ENCODE data around the gene MBD1.
"Not testable (repeated sequence)": the region's sequence is repeated elsewhere in the genome, so short reads cannot be mapped to it uniquely, and the experiment has no call there.

The MBD1 gene

DNA sequence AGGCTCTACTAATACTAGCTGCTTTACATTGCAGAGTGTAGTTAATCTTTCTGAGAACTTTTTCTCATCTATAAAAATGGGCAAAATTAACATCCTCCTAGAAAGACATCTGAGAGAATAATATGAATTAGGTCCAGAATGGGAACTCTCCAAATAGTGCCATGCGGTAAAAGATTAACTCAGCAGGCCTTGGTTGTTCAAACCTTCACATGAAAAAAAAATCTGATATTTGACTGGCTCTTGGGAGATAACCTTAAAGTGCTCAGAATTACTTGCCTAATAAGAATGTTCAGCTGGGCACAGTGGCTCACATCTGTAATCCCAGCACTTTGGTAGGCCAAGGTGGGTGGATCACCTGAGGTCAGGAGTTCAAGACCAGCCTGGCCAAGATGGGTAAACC is 11.7 kb upstream of the MBD1 start:
- no peak for DNase-seq

DNA sequence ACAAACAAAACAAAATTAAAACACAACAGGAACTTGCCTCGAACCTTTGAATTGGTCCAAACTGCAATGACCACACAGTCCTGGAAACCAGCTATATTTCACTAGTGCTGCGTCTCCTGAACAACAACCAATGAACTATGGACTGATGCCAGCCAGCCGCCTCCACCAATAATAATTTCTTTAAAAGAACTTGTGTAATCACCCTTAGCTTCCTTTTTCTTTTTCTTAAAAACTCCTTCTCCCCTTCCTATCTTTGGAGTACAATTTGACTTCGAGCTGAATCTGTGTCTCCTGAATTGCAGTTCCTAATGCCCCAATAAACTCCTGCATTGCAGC is 7.8 kb upstream of the MBD1 start:
- no peak for DNase-seq

DNA sequence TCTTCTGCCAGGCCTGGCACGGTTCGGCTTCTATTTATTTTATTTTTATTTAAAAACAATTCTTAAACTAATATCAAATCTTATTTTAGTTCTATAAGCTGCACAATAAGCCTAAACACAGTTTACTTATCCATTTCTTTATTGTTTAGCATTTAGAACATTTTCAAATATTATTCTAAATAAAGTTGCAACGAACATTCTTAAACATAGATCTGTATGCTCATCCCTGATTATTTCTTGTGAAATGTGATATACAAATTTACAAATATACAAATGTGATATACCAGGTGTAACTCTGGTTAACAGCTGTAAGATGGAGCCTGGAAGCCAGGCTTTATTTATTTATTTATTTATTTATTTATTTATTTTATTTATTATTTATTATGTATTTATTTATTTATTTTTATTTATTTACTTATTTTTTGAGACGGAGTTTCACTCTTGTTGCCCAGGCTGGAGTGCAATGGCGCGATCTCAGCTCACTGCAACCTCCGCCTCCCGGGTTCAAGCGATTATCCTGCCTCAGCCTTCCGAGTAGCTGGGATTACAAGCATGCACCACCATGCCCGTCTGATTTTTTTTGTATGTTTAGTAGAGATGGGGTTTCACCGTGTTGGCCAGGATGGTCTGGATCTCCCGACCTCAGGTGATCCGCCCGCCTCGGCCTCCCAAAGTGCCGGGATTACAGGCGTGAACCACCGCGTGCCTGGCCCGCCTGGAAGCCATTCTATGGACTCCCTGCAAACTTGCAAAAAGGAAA is 7.2 kb upstream of the MBD1 start:
- not testable (repeated sequence) for DNase-seq

DNA sequence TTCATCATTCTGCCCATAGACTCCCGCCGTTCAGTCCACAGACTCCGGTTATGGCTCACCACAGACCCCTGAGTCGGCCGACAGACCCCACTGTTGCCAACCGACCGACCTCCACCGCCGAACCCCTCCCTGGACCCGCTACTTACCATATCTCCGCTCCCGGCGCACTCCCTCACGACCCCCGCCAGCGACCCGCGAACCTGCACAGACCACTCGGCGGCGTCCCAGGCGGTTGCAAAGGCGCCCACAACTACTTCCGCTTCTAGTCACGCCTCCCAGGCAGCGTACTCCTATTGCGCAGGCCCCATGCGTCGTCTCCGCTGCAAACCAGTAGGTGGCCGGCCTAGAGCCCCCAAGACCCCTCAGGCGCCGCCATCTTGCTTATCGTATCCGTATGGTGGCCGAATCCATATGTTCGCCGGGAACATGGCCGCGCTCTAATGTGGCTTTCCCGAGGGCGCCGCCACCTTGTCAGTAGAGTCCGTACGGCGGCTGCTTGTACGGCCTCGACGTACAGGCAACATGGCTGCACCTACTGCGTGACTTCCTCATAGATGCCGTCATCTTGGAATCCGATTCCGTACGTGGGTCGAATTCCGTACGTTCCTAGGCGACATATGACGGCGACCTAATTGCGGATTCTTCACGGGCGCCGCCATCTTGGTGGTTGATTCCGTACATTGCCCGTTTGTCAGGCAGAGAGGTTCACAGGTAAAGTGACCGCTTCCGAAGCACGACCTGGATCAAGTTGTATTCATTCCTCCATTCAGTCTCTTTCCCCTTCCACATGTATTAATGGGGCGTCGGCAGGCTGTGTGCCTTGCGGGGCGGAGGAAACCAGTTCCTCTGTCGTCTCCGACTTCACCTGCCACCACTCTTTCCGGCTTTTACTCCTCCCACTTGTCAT is 6.4 kb upstream of the MBD1 start, which contains the start of gene CXXC1:
Gene CXXC1, minus strand, starts transcription at position 252 of the 907 bp plus-strand sequence. Its CDS starts 103 bp downstream, at position 149.
- peak; percentile 98 for DNase-seq

DNA sequence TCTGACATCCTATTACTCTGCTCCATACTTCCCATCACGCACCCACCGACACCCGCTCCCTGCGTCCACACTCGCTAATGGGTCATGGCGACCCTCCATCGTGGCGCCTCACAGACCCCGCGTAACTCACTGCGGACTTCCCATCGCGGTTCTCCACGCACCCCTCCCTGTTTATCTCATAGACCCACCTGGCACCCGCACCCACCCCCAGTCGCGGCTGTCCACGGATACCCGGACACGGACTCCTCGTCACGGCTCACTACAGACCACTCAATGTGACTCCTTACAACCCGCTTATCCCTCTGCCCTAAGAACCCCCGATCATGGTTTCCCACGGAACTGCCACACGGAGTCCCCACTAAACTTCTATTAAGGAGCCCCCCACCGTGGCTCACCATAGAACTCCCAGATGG is 5.7 kb upstream of the MBD1 start:
- DNase-seq, result no peak

DNA sequence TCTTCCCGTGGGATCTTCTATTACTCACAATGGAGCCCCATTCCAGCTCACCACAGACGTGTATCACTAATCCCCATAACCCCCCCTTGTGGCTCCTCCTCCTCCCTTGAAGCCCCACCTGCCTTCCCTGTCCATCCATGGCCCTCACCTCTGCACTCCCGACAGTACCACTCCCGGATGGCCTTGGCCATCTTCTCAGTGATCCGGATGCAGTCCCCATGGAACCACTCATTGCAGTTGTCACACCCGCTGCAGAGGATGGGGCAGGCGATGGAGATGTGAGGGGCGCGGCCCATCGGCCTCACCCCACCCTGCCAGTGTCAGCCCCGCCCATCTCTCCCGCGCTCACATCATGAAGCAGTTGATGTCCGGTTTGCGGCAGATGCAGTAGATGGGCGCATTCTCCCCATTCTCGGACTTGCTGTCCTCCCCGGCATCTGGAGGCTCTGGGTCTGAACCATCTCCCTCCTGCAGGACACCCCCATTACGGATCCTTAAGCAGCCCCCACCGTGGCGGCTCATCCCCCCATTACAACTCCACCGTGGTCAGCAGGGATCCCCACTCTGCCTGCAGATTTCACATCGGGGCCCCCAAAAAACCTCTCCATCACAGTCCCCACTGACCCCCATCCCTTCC is 5.2 kb upstream of the MBD1 start:
- DNase-seq, result peak; percentile 39

DNA sequence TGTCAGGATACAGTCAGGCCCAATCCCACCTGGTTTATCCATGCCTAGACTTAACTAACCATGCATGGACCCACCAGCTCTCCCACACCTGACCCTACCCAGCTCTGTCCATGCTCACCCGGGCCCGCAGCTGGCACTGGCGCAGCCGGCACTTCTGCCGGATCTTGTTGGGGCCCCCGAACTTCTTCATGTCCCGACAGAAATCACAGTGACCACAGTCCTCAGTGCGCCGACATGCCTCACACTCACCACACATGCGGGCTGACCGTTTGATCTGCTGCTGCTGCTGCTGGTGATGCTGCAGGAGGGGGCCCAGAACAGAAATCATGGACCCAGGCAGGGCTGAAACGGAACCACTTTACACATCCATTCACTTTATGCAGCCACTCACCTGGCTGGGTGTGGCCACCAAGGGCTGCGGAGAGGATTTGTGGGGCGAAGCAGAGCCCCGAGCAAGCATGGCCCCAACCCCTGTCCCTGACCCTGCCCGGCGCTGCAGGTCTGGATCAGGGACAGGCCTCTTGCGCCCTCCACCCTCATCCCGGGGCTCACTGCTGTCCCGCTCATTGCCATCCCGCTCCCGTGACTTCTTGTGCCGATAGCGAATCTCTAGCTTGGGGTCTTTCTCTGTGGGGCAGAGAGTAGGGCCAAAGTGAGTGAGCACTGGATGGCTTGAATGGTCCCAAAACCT is 4.5 kb upstream of the MBD1 start:
- no peak for DNase-seq

DNA sequence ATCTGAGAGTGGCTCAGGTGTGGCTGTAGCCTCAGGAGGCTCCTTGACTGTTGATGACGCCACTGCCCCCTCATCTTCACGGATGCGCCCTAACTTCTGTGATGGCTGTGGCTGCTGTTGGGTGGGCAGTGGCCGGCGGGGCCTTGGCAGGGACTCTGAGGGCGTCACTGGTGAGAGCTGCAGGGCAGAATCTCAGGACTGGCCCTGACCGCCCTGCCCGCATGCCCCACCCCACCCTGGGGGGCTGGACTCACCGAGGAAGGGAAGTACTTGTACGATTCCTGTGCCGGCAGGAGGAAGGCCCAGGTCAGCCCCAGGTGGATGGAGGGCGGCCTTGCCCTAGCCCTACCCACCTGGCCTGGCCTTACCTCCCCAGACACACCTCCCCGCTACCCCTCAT is 3.7 kb upstream of the MBD1 start:
- no peak for DNase-seq

DNA sequence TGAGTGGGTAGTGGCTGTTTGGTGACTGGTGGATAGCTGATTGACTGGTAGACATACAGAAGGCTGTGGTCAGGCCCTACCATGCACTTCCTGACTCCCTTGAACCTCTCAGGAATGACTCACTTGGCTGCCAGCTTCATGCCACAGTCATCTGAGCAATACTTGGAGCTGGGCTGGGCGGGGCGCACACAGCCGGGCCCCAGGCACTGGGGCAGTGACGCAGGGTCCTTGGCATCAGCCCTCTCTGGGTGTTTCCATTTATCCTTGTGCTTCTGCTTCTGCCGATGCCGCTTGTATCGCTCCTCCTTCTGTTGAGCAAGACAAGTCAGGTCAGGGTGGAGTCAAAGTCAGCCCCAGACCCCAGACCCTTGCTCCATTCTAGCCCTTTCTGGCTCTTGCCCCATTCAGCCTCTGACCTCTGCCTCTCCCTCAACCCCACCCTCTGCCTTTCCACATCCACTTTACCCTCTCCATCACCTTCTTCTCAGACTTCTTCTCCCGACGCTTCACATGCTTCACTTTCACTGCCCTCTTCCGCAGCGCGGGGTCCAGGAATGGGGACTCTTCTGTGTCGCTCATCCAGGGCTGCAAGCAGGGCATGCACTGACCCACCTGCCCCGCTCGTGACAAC is 3.0 kb upstream of the MBD1 start:
- DNase-seq, result no peak

DNA sequence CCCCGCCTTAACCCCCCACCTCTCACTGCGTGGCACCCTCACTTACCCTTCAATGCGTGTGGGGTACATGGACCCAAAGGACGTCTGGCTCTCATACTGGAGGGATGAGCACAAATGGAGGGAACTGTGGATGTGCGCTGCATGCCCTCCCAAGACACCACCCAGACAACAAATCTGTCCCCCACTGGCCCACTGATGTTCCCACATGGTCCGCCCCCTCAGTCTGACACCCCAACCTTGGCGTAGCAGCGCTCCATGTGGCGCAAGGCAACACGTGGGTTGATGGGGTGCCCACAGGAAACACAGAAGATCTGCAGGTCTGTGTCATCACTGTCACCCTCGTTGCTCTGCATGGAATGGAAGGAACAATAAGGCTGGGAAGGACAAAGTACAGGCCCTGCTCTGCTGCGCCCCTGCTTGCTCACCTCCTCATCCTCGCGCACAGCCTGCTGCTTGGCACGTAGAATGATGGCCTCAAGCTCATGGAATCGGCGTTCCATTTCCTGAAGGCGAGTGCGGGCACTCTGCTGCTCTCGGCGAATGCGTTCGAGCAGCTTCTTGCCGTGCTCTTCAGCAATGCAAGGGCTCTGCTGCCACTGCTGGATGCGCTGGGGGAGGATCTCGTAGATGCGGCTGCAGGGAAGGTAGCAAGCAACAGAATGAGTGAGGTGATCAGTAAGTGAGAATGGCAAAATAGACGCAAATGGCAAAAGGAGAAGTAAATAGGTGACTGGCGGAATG is 2.3 kb upstream of the MBD1 start:
- DNase-seq, result no peak

DNA sequence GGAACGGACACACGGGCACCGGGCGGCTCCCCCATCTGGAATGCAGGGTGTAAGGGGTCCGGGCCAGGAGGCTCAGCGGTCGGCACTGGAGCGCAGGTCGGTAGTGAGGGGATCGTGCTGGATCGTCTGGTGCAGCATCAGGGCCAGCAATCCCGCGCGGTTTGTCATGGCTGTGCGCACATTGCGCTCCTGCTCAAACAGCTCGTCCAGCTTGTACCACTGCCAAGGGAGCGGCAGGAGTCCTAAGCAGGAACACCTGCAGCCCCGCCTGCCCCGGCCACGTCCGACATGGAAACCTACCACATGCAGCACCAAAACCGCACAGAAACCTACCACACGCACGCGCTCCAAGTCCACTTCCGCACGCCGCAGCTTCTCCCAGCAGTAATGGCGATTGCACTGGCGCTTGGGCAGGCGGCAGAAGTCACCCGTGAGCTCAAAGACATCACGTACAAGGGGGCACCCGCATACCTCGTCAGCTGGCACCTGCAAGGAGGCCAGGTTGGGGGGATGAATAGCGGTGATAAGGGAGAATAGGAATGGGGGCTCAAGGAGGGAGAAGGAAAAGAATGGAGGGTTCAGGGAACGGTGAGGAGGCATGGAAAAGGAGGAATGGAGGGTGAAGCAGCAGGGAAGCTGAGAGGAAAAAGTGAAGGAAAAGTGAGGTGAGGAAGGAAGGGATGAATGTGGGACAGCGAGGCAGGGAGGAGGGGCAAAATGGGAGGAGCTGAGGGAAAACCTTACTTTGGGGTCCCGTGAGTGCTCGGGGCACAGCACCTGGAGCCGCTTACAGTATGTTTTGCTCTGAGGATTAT is 1.4 kb upstream of the MBD1 start:
- DNase-seq, result no peak

DNA sequence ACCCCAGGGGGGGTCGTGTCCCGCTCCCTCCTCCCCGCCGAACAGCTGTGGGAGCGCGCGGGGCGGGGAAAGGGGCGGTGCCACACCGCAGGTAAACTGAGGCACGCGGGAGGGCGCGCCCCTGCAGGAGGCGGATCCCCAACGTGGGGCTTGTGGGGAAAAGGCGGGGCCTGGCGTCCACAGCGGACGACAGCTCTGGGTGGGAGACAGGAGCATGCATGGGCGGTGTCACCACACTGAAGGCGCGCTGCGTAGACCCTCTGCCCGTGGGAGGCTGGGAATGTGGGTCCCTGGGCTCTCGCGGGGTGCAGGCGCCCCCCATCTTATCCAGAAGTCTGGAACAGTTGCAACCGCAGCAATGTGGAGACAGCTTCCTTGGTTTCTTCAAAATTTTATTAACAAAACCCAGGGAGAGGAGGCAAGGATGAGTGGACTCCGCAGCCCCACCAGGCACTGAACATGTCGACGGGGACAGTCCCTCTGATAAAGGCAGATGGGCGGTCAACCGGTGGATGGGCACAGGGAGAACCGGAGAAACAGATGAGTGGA is 723 bp upstream of the MBD1 start:
- no peak for DNase-seq

DNA sequence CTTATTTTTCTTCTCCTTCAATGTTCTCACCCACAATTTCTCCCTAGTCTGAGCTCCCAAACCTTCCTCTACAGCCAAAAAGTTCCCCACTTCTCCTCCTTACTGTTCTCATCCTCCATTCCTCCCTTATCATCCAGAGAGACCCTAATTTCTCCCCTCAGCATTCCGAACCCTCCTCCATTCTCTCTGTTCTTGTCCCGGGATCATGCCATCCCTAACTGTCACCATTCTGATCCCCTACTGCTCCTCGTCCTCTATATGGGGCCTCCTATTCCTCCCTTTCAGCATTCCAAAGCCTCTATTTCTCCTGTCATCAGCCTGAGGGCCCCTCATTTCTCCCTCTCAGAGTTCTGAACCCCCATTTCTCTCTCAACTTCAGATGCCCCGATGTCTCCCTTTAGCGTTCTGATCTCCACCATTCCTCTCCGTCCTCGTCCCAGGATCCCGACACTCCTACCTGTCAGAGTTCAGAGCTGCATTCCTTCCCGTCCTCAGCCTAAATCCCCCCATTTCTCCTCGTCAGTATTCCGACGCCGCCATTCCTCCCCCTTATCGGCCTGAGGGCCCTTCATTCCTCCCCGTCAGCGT is 522 bp downstream of the MBD1 start:
- DNase-seq, result no peak

DNA sequence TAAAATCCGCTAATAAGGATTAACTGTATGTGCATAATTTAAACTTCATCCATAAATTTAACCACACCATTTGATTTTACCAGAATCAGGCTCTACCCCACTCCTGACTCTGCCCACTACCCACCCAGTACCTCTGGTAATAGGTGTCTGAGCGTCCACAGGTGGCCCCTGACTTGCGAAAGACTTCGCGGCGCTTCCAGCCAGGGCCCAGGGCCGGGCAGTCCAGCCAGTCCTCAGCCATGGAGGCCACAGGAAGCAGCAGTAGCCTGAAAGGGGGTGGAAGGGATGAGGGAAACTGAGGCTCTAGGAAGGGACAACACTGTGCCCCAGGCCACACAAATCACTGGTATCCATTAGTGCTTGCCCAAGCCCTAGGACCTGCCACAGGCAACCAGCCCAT is 1.6 kb downstream of the MBD1 start:
- no peak for DNase-seq

DNA sequence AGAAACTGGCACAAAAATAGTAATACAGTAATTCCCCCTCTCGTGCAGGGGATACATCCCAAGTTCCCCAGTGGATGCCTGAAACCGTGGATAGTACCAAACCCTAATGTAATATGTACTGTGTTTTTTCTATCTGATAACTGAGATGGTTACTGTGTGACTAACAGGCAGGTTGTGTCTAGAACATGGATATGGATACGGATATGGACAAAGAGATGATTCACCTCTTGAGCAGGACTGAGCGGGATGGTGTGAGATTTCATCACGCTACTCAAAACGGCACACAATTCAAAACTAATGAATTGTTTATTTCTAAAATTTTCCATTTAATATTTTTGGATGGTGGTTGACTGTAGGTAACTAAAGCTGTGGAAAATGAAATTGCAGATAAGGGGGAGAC is 3.4 kb downstream of the MBD1 start:
- no peak for DNase-seq

DNA sequence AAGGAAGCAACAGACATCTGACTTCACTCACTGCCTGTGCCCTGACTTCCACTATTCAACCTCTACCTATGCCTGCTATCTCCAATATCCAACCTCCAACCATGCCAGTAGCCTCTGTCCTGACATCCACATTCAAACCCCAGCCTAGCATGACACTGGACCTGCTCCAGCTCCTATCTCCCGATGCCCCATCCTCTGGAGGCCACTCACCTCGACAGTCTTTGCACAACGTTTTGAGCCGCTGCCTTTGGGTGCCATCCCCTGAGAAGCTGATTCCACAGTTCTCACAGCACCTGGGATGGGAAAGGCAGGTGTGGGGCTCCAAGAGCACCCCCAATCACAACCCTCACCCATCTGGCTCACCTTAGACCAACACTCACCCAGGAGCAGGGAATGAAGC is 4.9 kb downstream of the MBD1 start:
- DNase-seq, result no peak

DNA sequence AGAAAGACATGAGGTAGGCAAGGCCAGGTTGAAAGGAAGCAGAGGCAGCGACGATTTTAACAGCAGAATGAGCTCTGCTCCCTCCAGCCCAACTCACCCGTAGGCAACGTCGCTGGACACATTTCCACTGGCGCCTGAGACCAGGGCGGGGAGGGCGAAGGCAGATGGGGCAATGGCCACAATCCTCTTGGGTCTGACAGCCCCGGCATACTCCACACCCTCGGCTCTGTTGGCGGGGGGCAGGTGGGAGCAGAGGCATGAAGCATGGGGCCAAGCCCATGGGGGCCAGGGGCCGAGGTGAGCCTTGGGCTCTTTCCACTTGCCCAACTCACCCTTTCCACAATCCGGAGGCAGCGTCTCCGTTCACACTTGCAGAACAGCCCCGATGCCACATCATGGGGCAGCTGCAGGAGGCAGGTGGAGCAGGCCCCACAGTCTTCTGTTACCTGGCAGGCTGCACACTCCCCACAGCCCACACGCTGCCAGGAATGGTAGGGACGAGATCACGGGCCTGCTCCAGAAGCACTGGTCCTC is 5.8 kb downstream of the MBD1 start:
- DNase-seq, result no peak

DNA sequence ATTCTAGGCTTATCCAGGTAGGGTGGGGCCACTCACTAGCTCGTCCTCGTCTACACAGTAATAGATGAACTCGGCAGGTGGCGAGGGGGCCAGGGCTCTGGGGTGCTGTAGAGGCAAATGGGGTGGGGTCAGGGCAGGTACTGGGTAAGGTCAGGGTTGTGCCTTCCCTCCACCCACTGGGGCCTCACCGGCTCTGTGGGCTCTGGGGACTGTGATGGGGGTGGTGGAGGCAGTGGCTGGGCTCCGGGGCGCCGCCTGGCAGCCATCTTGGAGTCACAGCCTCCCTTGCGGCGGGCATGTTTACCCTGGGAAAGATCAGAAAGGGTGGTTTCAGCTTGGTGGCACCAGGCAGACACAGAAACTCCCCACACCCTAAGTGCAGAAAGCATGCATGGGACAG is 6.4 kb downstream of the MBD1 start:
- DNase-seq, result no peak

DNA sequence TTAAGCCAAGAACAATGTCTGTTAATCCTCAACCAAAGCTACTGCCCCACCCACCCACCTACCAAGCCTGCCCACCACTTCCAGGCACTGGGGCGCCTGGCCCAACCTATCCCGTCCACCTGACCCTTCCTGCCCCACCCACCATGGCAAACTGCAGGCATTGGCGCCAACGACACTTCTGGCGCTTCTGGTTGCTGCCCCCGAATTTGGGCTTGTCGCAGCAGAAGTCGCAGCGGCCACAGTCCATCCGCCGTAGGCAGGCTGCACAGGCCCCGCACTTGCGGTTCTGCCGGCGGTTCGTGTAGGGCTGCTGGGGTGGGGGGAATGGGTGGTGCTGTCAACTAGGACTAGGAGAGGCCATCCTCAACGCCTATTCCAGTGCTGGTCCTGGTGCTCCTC is 7.3 kb downstream of the MBD1 start:
- no peak for DNase-seq
